H1 (cell line): ENCODE data around the gene SLC25A12.

Experiments
- CBX8 ChIP-seq: fragments of 300-800, 300-1000 bp; sonication (generic); IDR thresholded peaks from 2 replicates; pipeline ENCODE4 v1.7.1; 2016; ENCODE audit warnings: low read depth, low read length, borderline replicate concordance
- CEBPB ChIP-seq: IDR thresholded peaks from 2 replicates; pipeline ENCODE4 v1.6.1; 2012; ENCODE audit warnings: low read depth, low read length
- GABPA ChIP-seq: IDR thresholded peaks from 2 replicates; pipeline ENCODE4 v1.6.1; 2011; ENCODE audit warnings: mild to moderate bottlenecking, low read length, moderate library complexity, borderline replicate concordance; ENCODE audit not compliant: insufficient read depth
- KDM1A ChIP-seq: fragments of 200-600, 300-600 bp; sonication (generic); IDR thresholded peaks from 2 replicates; pipeline ENCODE4 v1.7.1; 2016; ENCODE audit warnings: mild to moderate bottlenecking, low read length, borderline replicate concordance
- MAFK ChIP-seq: IDR thresholded peaks from 2 replicates; pipeline ENCODE4 v1.6.1; 2012; ENCODE audit warnings: low read depth, mild to moderate bottlenecking, improper control_type of control experiment, low read length
- POLR2A ChIP-seq, 2 experiments: IDR thresholded peaks; 1 replicate in 1 of 2; 2 replicates in 1 of 2; pipeline ENCODE4 v1.6.1; 2011; ENCODE audit warnings: low read depth in 2 of 2, low read length in 2 of 2, mild to moderate bottlenecking in 2 of 2; ENCODE audit errors: control extremely low read depth in 1 of 2
- POLR2AphosphoS5 ChIP-seq: IDR thresholded peaks from 2 replicates; pipeline ENCODE4 v1.6.1; 2011; ENCODE audit warnings: low read depth, low read length
- RXRA ChIP-seq: IDR thresholded peaks from 2 replicates; pipeline ENCODE4 v1.6.1; 2011; ENCODE audit warnings: low read depth, mild to moderate bottlenecking, low read length, moderate library complexity; ENCODE audit not compliant: insufficient read depth
- TF ChIP-seq, protein P1 (sequence below): IDR thresholded peaks from 2 replicates; pipeline ENCODE4 v1.6.1; 2011; ENCODE audit warnings: low read length, improper control_type of control experiment
- TF ChIP-seq, protein P2 (sequence below), 3 experiments: IDR thresholded peaks; 1 replicate in 2 of 3; 2 replicates in 1 of 3; pipeline versions ENCODE4 v1.5.1 to v1.6.1; 2011; ENCODE audit warnings: low read length in 3 of 3, mild to moderate bottlenecking in 3 of 3, inconsistent platforms in 2 of 3, low read depth in 1 of 3, moderate library complexity in 1 of 3; ENCODE audit not compliant: insufficient read depth in 1 of 3; ENCODE audit errors: control extremely low read depth in 1 of 3

DNA sequence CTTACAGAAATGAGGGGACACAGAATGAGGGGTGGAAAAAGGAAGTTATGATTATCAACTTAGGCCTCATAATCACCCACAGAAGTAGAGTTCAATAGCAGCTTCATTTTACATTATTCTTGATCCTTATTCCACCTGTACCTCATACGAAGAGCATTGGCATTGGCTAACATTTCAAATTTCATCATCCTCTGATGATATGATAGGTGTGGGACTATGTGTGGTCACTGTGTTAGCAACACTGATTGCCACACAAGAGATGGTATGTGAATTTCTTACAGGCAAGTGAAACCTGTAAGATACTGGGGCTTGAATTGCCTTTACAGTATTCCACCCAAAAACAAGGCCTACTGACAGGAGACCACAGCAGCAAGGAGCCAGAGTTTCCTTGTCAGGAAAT lies 14.2 kb upstream of the SLC25A12 start:
- TF ChIP-seq, protein P1, sequence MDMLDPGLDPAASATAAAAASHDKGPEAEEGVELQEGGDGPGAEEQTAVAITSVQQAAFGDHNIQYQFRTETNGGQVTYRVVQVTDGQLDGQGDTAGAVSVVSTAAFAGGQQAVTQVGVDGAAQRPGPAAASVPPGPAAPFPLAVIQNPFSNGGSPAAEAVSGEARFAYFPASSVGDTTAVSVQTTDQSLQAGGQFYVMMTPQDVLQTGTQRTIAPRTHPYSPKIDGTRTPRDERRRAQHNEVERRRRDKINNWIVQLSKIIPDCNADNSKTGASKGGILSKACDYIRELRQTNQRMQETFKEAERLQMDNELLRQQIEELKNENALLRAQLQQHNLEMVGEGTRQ: no peak
- TF ChIP-seq GABPA: no peak
- no peak for TF ChIP-seq CEBPB
- no peak for TF ChIP-seq POLR2AphosphoS5
- no peak for TF ChIP-seq POLR2A (IDR thresholded peaks at IDR 0.05; ENCODE audit: control extremely low read depth in 1 of 2, low read depth in 2 of 2, low read length in 2 of 2)
- TF ChIP-seq CBX8: no peak
- no peak for TF ChIP-seq MAFK
- no peak for TF ChIP-seq RXRA
- no peak for TF ChIP-seq KDM1A
- TF ChIP-seq, protein P2, sequence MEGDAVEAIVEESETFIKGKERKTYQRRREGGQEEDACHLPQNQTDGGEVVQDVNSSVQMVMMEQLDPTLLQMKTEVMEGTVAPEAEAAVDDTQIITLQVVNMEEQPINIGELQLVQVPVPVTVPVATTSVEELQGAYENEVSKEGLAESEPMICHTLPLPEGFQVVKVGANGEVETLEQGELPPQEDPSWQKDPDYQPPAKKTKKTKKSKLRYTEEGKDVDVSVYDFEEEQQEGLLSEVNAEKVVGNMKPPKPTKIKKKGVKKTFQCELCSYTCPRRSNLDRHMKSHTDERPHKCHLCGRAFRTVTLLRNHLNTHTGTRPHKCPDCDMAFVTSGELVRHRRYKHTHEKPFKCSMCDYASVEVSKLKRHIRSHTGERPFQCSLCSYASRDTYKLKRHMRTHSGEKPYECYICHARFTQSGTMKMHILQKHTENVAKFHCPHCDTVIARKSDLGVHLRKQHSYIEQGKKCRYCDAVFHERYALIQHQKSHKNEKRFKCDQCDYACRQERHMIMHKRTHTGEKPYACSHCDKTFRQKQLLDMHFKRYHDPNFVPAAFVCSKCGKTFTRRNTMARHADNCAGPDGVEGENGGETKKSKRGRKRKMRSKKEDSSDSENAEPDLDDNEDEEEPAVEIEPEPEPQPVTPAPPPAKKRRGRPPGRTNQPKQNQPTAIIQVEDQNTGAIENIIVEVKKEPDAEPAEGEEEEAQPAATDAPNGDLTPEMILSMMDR (IDR thresholded peaks at IDR 0.05; ENCODE audit: control extremely low read depth in 1 of 3, insufficient read depth in 1 of 3, low read depth in 1 of 3, low read length in 3 of 3): no peak
